GM12892 (cell line): ENCODE data around the gene DTWD2.

ENCODE experiments used
- POLR2A ChIP-seq: IDR thresholded peaks from 2 replicates; pipeline ENCODE4 v1.6.1; 2011; ENCODE audit warnings: low read depth, low read length, control low read depth
- POLR2AphosphoS5 ChIP-seq: IDR thresholded peaks from 2 replicates; pipeline ENCODE4 v1.6.1; 2011; ENCODE audit warnings: low read depth, low read length, control low read depth

- TF ChIP-seq POLR2A, result no peak
- no peak for TF ChIP-seq POLR2AphosphoS5
Measured at GRCh38 chr5:119021149-119021732, 32.9 kb upstream of the DTWD2 start.
